GM18526 (cell line): Measurements from ENCODE around the gene BTBD8.

Source experiments
- POLR2A ChIP-seq: IDR thresholded peaks from 3 replicates; pipeline ENCODE4 v1.6.1; 2011; ENCODE audit not compliant: insufficient read length; ENCODE audit errors: extremely low read depth

BTBD8 gene

DNA sequence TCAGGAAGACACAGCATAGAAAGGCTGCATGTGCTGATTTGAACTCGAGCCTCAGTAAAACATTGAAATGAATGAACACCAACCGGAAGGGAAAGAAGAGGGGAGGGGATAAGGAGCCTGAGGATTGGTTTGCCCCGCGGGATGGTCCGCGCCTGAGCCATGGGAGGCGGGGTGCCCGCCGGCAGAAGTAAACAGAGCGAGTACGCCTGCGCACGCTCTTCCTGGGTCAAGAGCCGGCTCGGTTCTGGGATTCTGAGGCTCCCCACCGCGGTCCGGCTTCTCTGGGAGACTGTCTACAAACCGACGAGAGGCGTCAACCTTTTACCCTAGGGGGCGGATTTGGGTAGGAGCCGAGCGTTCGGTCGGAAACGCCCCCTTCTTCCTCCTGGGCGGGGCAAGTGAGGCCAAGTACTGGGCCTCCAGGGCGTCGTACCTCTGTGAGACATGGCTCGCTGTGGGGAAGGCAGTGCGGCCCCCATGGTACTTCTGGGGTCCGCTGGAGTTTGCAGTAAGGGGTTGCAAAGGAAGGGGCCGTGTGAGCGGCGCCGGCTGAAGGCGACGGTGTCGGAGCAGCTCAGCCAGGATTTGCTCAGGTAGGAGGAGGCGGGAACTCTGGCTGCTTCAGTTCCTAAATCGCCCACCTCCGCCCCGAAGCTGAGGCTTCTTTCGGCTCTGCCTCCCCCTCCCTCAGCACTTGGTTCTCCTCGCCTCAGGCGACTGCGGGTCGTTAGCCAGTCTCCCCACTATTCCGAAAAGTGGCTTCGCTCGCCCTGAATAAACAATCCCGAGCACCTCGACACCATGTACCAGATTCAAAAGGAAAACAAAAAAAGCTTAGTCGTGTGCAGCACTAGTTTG is at the start of gene BTBD8:
Gene BTBD8 (plus strand): TSS at position 218 of the 858 bp plus-strand sequence. CDS start 227 bp downstream, at position 445.
- no peak for TF ChIP-seq POLR2A

DNA sequence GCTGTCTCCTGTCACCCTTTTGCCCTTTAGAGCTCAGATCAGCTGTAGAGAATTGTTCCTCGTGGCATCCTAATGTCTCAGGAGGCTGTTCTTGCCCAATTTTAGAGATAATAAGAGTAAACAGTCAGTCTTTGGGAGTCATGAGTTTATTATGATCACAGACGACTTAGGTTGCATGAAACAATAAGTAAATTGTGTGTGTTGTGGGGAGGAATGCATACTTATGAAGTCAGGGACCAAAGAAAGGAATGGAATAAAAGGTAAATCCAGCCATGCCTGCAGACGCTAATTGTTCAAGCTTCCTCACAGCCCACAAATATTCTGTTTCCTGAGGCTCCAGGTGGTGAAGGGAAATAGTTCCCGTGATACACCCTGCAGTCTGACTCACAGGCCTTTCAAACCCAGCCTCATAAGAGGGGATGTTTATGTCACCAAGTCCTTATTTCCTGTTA is 49.5 kb upstream of the BTBD8 start:
- no peak for TF ChIP-seq POLR2A

DNA sequence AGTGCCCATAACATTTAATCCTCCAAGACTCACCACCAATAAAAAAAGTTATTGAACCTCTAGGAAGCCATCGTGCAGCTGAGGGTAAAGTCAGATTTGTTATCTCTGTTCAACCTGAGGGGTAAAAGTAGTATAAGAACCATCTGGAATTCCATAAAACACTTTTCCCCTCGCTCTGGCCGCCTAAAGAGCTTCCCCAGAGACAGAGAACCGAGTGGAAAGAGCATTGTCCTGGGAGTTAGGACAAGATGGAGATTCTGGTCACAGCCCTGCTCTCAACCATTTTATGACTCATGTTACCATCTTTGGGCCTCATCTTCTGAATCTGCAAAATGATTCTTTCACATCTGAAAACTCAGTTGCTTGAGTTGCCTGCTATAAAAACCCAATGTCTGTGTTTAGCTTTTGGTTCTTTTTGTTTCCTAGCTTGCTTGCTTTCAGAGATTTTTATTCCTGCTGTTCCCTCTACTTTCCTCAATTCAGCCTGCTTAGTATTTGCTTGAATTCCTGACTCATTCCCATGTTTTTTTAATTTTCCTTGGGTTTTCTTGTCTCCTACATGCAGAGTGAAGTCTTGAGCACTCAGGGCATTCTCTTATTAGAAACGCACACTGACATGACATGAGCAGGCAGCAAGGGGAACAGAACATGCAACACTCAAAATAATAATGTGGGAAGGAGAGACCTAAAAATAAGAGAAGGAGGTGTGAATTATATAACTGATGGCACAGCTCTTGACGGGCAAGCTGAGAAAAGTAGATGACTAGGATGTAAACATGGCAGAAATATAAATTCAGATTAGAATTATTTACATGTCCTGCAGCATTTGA is 48.6 kb upstream of the BTBD8 start:
- no peak for TF ChIP-seq POLR2A

DNA sequence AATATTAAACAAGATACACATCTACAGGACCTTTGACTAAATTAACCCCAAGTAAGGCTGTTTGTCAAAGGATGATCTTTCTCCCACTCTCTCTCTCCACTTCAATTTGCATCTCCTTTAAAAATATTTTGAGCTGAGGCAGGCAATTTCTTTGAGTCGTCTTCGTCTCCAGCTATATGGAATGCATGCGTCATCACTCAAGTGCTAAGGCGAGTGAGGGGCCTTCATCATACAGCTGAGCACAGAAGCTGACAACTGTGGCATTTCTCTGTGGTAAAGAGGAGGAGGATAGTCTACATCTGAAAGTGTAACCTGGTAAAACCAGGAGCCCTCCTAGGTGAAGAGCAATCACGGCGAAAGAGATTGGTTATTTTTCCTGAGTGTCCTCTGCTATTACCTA is 42.7 kb upstream of the BTBD8 start:
- no peak for TF ChIP-seq POLR2A

DNA sequence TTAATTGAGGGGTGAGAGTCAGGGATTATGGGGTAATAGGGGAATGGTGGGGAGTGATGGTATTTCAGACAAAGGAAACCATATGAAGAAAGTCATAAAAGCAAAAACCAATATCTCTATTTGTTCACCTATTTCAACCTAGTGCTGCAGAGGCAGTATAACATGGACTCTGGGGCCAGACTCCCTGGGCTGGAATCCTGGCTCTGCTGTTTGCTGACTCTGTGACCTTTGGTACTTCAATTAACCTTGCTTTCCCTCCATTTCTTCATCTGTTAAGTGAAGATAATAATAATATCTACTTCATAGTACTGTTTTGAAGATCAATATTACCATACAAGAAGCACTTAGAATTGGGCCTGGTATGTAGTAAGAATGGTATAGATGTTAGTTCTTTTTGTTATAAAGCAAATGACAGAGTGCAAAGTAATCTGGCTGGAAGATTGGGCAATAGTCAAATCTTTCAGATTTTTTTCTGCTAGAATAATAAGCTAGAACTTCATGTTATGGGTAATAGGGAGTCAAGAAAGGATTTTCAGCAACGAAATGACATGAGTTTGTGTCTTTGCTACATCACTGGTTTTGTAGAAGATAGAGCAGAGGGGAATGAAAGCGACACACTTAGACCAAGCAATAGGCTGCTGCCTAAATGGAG is 41.3 kb upstream of the BTBD8 start:
- TF ChIP-seq POLR2A: no peak

DNA sequence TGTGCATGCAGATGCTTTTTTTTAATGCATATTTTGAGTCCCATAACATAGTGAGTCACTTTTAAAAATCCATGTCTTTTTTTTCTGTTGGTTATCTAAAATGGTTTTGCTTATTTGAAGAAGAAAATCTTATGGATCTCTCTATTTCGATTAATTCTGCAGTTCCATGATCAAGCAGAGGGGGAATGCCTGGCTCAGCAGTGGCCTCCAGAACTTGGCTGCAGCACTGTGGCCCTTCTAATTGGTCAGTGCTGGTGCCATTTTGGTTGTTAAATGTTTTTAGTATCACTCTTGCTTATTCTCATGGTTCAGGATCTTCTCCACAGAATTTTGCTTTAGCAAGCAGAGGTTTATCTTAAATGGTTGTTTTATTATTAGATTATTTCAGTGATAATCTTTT is 39.2 kb upstream of the BTBD8 start:
- TF ChIP-seq POLR2A: no peak

DNA sequence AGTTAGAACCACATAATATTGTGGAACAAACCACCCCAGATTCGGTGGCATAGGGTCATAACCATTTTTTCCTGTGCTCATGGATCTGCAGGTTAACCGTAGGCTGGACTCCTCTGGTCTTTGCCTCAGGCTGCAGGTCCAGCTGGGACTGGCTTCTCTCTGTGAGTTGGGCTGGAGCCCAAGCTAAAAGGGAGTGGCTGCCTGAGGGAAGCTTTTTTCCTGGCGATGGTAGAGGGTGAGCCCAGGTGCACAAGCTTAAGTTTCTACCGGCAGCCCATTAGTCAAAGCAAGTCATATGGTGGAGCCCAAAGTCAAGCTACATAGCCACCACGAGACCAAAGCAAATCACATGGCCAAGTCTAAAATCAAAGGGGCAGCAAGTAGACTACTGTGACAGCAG is 36.5 kb upstream of the BTBD8 start:
- no peak for TF ChIP-seq POLR2A

DNA sequence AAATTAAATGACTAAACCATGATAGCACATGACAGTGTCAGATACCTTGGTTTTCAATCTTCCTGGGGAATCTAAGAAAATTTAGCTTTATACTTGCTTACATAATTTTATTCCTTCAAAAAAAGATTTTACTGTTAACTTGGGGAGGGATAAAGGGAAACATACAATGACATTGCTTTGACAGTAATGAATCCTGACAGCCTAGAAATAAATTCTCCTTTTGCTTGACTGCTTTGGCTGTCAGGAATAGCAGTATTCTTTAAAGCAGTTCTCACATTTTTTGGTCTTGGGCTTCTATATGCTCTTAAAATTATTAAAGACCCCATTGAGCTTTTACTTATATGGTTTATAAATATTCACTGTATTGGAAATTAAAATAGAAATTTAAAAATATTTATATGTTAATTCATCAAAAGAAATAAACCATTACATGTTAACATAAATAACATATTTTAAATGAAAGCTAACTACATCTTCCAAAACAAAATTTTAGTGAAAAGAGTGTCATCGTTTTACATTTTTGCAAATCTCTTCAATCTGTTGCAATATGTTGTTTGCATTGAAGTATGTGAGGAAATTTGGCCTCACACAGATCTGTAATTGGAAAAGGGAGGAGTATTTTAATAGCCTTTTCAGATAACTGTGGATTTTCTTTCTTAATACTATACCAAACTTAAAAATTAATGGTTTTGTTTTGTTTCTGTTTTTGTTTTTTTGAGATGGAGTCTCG is 34.2 kb upstream of the BTBD8 start:
- no peak for TF ChIP-seq POLR2A

DNA sequence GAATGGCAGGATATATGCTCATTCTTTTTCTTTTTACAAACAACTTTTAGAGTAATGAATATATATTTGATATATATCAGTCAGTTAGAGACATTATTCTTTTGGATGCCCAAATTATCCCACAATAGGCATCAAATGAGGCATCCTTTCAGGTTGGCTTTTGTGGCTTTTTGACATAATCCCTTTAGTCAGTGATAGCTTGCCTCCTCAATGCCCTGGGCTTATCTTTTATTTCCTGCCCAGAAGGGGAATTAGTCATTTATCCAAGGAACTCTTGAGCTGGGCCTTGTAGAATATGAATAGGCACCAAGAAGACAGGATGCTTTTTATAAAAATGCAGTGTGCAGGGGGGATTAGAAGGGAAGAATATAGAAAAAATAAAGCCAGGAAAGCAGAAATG is 28.2 kb upstream of the BTBD8 start:
- no peak for TF ChIP-seq POLR2A

DNA sequence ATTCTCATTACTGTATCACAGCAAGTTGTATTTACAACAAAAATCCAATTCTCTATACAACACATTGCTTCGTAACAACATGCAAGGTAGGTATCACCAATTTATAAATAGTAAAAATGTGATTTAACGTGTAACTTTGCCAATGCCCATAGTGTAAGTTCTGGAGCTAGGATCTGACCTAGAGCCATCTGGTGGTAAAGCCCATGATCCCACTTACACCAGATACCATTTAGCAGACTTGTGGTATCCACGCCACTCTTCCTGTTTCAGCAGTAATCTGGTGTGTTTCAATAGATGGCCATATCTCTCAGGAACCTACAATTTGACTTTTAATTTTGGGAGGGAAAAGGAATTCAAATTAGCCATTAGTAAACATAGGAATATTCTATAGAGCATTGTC is 15.1 kb upstream of the BTBD8 start:
- no peak for TF ChIP-seq POLR2A

DNA sequence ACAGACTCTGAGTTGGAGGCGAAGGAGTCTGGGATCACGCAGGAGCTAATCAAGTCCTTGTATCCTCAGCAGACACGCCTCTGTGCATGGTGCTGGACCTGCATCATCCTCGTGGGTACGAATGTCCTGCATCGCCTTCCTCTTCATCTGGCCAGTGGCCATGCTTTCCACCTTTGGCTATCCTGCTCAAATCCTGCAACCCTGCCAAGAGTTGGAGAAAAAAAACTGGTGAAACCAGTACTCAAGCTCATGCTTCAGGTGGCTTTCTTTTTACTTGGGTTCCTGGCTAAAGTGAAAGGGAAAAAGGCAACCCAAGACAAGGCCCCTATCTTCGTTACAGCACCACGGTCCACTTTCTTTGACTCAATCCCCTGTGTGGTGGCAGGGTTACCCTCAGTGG is 13.8 kb upstream of the BTBD8 start:
- TF ChIP-seq POLR2A: no peak

DNA sequence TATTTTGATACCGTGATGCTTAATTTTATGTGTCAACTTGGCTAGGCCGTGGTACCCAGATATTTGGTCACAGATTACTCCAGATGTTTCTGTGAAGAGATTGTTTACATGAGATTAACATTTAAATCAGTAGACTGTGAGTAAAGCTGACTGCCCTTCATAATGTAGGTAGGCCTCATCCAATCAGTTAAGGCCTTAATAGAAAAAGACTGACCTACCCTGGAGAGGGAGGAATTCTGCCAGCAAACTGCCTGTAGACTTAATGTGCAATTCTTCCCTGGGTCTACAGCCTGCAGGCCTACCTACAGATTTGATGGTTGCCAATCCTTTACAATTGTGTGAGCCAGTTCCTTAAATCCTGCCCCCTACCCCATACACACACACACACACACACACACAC is 9.3 kb upstream of the BTBD8 start:
- TF ChIP-seq POLR2A: no peak

DNA sequence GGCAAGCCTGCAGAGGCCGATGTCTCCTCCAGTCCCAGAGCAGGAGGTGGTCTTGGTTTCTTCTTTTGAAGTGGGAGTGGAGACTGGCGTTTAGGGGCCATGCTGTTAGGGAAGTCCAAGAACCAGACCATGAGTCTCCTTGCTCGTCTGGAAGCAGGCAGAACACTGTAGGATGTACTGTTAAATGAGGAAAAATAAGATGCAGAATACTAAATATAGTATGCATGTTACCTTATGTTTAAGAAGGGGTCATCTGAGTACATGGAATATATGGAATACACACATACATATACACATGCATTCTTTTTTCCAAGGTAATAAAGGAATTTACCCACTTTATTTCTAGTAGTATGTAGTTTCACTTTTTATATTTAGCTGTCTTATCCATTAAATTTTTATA is 4.8 kb upstream of the BTBD8 start, which contains the start of gene SETSIP:
Gene SETSIP (minus strand): TSS at position 101 of the 400 bp plus-strand sequence. CDS start 0 bp downstream, at position 101.
- no peak for TF ChIP-seq POLR2A

DNA sequence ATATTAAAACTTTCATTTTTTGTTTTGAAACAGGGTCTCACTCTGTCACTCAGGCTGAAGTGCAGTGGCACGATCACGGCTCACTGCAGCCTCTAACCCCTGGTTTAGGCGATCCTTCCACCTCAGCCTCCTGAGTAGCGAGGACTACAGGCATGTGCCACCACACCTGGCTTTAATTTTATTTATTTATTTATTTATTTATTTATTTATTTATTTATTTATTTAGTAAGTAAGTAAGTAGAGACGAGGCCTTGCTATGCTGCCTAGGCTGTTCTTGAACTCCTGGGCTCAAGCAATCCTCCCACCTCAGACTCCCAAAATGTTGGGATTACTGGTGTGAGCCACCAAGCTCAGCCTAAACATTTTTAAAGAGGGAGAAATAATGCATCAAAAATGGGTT is 3.8 kb upstream of the BTBD8 start:
- no peak for TF ChIP-seq POLR2A

DNA sequence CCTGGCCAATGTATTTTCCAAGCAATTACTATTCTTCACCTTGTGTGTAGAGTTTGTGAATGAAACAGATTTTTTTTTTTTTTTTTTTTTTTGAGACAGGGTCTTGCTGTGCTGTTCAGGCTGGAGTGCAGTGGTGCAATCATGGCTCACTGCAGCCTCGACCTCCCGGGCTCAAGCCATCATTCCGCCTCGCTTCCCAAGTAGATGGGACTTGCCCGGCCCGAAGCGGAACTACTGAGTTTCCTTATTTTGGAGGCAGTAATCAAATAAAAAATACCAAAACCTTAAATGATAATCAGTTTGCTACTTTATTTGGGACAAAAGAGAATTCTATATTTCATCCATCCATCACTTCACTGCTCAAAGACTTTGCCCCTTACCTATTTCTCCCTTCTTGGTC is 704 bp upstream of the BTBD8 start:
- no peak for TF ChIP-seq POLR2A

DNA sequence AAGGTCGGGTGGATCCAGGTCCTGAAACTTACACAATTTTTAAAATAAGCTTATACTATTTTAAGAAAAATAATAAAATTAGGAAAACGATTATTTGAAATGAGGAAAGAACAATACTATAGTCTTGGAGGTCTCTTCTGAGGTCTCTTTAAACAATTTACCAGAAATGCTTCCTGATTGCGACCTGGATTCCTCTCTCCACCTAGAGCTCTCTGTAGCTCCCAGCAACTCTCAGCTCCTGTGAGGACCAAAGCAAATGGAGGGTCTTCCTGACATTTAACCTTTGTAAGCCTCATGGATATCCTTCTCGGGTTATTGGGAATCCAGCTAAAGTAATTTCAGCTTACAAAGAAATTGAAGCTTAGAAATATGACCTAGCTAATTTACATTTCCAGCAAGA is 886 bp downstream of the BTBD8 start:
- TF ChIP-seq POLR2A: no peak

DNA sequence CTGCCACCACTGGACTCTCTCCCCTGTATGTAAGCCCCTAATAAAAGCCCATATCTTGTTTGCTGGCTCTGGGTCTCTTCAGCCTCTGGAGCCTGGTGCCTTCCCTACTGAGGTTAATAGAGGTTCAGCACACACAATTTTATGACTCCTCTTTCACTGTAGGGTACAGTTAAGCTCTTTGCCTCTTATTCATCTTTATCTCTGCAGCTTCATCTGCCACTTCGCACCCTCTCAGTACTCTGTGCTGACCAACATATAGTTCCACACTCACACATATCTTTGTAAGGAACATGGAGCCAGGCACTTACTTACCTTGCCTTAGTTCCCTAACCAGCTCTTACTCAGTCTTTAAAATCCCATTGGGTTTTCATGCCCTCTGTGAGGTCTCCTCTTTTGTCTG is 4.5 kb downstream of the BTBD8 start:
- no peak for TF ChIP-seq POLR2A
